Measurements from ENCODE around the gene NAT16. TPM values are rescaled to one million over a fixed set of nuclear protein-coding genes. Genes with fewer than 3 reads are reported as not detected.

NAT16 gene
- total and polyA plus RNA-seq, 9 of the 15 experiments (the other 6 are each of a cell fraction or from before 2014, with no cell fraction given), result 0.04 TPM; not detected in 8

GRCh38 chr7:101165958-101166647 is 14.0 kb downstream of the NAT16 start:
- no peak overlapping the region for H3K27ac ChIP-seq (ENCODE audit: extremely low read depth, low read depth, low read length)
- H2AFZ ChIP-seq (ENCODE audit: low read depth, low read length), result peak overlapping the region; percentile 70
- peaks cover 26% of the 10 kb centered on the region for H4K20me1 ChIP-seq (replicated peaks; ENCODE audit: control insufficient read depth, insufficient read depth, low read length)
- H3K9ac ChIP-seq (ENCODE audit: insufficient read depth in 1 of 2, low read depth in 2 of 2, low read length in 2 of 2), result peak overlapping the region in 1 of 2 experiments; percentile 85; a peak in 2 of 4 replicates
- 1% methylated on average over 36 of the region's 38 CpGs for WGBS (ENCODE audit: insufficient coverage, low coverage, missing lambda C conversion rate)
- H3K79me2 ChIP-seq (ENCODE audit: control insufficient read depth, insufficient read depth, low read length), result no peaks in the 10 kb centered on the region
- peak overlapping the region; percentile 21 for H3K4me3 ChIP-seq
- ATAC-seq, result no peak
- in situ Hi-C loops (cut with MboI), result no loop called here
- H3K27me3 ChIP-seq (ENCODE audit: control insufficient read depth in 2 of 2, insufficient read depth in 2 of 2, low read length in 2 of 2), result peaks cover 11 to 28% of the 10 kb centered on the region in 2 experiments; a peak in 4 of 5 replicates
- no TSS peak for BruUV-seq (replicated peaks)
- peak overlapping the region; percentile 72 for H3K4me2 ChIP-seq (ENCODE audit: insufficient read depth, low read length)
- intact Hi-C loops (cut with micrococcal nuclease), result loop anchor here (1.0 kb wide), 1 partner anchor 10 kb away; no protein-coding TSS in a partner anchor
- POLR2A ChIA-PET, result interaction anchor here (0.9 to 1.4 kb wide), 2 partner anchors 8 to 10 kb away, joined by 3 to 4 read pairs; no protein-coding TSS in a partner anchor
- peak in 2 of 4 experiments; percentile 31 to 38 for DNase-seq (ENCODE audit: extremely low read depth in 1 of 4, low spot score in 3 of 4)
- peaks cover 2% of the 10 kb centered on the region; the same call in 1 of the 3 replicates for H3K36me3 ChIP-seq (ENCODE audit: control insufficient read depth, insufficient read depth, low read length)
- CTCF ChIA-PET (ENCODE audit: low intra/inter-chr PET ratio), result no interaction called here
- peaks cover 36 to 65% of the 10 kb centered on the region in 2 experiments for H3K4me1 ChIP-seq (replicated peaks in 1 of 2; ENCODE audit: control insufficient read depth in 2 of 2, insufficient read depth in 2 of 2, low read length in 2 of 2)
- H3K9me3 ChIP-seq (replicated peaks; ENCODE audit: control insufficient read depth, insufficient read depth, low read depth, low read length), result no peaks in the 10 kb centered on the region
- H3K9me1 ChIP-seq (ENCODE audit: control insufficient read depth, insufficient read depth, low read length), result peaks cover 6% of the 10 kb centered on the region
- no peak for FAIRE-seq
- no peak for TF ChIP-seq ARID2 (IDR thresholded peaks at IDR 0.05)
- TF ChIP-seq KAT7 (CRISPR knock-in tag; IDR thresholded peaks at IDR 0.05; ENCODE audit: borderline replicate concordance), result 0 out of 2 replicates have a peak, but pooled peaks have one; percentile 10
- TF ChIP-seq CREB1 (IDR thresholded peaks at IDR 0.05), result no peak
- TF ChIP-seq CREB1 (CRISPR knock-in tag; IDR thresholded peaks at IDR 0.05), result no peak
- TF ChIP-seq RBFOX2 (IDR thresholded peaks at IDR 0.05; ENCODE audit: low read depth, low read length), result no peak
- no peak for TF ChIP-seq NFE2 (IDR thresholded peaks at IDR 0.05; ENCODE audit: low read depth)
- TF ChIP-seq ZNF23 (CRISPR knock-in tag; IDR thresholded peaks at IDR 0.05), result no peak
- TF ChIP-seq ZNF57 (CRISPR knock-in tag; IDR thresholded peaks at IDR 0.05), result no peak
- TF ChIP-seq, protein P1, sequence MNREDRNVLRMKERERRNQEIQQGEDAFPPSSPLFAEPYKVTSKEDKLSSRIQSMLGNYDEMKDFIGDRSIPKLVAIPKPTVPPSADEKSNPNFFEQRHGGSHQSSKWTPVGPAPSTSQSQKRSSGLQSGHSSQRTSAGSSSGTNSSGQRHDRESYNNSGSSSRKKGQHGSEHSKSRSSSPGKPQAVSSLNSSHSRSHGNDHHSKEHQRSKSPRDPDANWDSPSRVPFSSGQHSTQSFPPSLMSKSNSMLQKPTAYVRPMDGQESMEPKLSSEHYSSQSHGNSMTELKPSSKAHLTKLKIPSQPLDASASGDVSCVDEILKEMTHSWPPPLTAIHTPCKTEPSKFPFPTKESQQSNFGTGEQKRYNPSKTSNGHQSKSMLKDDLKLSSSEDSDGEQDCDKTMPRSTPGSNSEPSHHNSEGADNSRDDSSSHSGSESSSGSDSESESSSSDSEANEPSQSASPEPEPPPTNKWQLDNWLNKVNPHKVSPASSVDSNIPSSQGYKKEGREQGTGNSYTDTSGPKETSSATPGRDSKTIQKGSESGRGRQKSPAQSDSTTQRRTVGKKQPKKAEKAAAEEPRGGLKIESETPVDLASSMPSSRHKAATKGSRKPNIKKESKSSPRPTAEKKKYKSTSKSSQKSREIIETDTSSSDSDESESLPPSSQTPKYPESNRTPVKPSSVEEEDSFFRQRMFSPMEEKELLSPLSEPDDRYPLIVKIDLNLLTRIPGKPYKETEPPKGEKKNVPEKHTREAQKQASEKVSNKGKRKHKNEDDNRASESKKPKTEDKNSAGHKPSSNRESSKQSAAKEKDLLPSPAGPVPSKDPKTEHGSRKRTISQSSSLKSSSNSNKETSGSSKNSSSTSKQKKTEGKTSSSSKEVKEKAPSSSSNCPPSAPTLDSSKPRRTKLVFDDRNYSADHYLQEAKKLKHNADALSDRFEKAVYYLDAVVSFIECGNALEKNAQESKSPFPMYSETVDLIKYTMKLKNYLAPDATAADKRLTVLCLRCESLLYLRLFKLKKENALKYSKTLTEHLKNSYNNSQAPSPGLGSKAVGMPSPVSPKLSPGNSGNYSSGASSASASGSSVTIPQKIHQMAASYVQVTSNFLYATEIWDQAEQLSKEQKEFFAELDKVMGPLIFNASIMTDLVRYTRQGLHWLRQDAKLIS (CRISPR knock-in tag; IDR thresholded peaks at IDR 0.05), result 0 out of 2 replicates have a peak, but pooled peaks have one; percentile 8
- no peak for TF ChIP-seq PHF21A (IDR thresholded peaks at IDR 0.05; ENCODE audit: borderline replicate concordance, low read depth)
- TF ChIP-seq PYGO2 (tag; IDR thresholded peaks at IDR 0.05), result no peak
- TF ChIP-seq, protein P2, sequence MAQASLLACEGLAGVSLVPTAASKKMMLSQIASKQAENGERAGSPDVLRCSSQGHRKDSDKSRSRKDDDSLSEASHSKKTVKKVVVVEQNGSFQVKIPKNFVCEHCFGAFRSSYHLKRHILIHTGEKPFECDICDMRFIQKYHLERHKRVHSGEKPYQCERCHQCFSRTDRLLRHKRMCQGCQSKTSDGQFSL (CRISPR knock-in tag; IDR thresholded peaks at IDR 0.05), result no peak; the same call in 1 of the 2 replicates
- TF ChIP-seq, protein P2 (tag; IDR thresholded peaks at IDR 0.05), result peak in 1 of 2 experiments; percentile 47; a peak in 1 of 4 replicates
- 0 out of 2 replicates have a peak, but pooled peaks have one; percentile 36 for TF ChIP-seq ZBTB1 (CRISPR knock-in tag; IDR thresholded peaks at IDR 0.05; ENCODE audit: borderline replicate concordance, low read depth)
- TF ChIP-seq FIP1L1 (IDR thresholded peaks at IDR 0.05; ENCODE audit: low read depth, low read length, poor library complexity, severe bottlenecking), result no peak
- TF ChIP-seq MCM7 (IDR thresholded peaks at IDR 0.05), result no peak
- TF ChIP-seq STAG1 (CRISPR knock-in tag; IDR thresholded peaks at IDR 0.05; ENCODE audit: borderline replicate concordance), result no peak
- no peak for TF ChIP-seq XRCC3 (IDR thresholded peaks at IDR 0.05)
- TF ChIP-seq FOXJ3 (CRISPR knock-in tag; IDR thresholded peaks at IDR 0.05), result no peak
